Thoracic aorta (tissue), 2 donors: ENCODE results near the gene SOX8. TPM values are rescaled to one million over a fixed set of nuclear protein-coding genes. Genes with fewer than 3 reads are reported as not detected.

ENCODE experiments used
- ATAC-seq: fragments of 150-250 bp; one replicate; pipeline ENCODE4 v1.8.0; 2017; ENCODE audit warnings: low read depth; ENCODE audit not compliant: insufficient number of reproducible peaks, low FRiP score
- DNase-seq: peaks from one replicate; pipeline ENCODE4 v3.0.0-alpha.2; 2020; ENCODE audit warnings: low spot score
- H3K27ac ChIP-seq, 2 donors: fragments of 200-600 bp; sonication (generic); 1 replicate in 1 of 2; 2 replicates in 1 of 2; pipeline ENCODE4 v1.5.1; 2016; ENCODE audit warnings: mild to moderate bottlenecking in 2 of 2, moderate library complexity in 2 of 2
- H3K27me3 ChIP-seq: fragments of 200-600 bp; sonication (generic); replicated peaks from 2 replicates; pipeline ENCODE4 v1.6.0; 2016; ENCODE audit warnings: mild to moderate bottlenecking; ENCODE audit not compliant: insufficient read depth
- H3K36me3 ChIP-seq: fragments of 200-600 bp; sonication (generic); one replicate; pipeline ENCODE4 v1.5.1; 2016
- H3K4me1 ChIP-seq, 2 donors: fragments of 200-600 bp; sonication (generic); 1 replicate in 1 of 2; 2 replicates in 1 of 2; pipeline versions ENCODE4 v1.5.1 to v1.6.0; 2016; ENCODE audit warnings: low read depth in 2 of 2, mild to moderate bottlenecking in 1 of 2; ENCODE audit not compliant: control insufficient read depth in 1 of 2
- H3K4me3 ChIP-seq: fragments of 200-600 bp; sonication (generic); 2 replicates; pipeline ENCODE4 v1.5.1; 2016; ENCODE audit warnings: mild to moderate bottlenecking
- H3K9me3 ChIP-seq: fragments of 200-600 bp; sonication (generic); 2 replicates; pipeline ENCODE4 v1.5.1; 2016
- total RNA-seq, 2 donors: library from RNA; depleted of rRNA; stranded (reverse); fragments of >200 nt; gene quantifications; one replicate each; pipeline versions ENCODE4 v1.1.0 to v1.2.3, GENCODE V29; 2016
- TF ChIP-seq, protein P1 (sequence below): fragments of 200-600 bp; sonication (generic); IDR thresholded peaks from one replicate; pipeline ENCODE4 v1.5.1; 2019; ENCODE audit warnings: antibody characterized with exemption

Gene SOX8
- total RNA-seq, 2 donors from 2014 or later, result 5.7 to 10.1 TPM

DNA sequence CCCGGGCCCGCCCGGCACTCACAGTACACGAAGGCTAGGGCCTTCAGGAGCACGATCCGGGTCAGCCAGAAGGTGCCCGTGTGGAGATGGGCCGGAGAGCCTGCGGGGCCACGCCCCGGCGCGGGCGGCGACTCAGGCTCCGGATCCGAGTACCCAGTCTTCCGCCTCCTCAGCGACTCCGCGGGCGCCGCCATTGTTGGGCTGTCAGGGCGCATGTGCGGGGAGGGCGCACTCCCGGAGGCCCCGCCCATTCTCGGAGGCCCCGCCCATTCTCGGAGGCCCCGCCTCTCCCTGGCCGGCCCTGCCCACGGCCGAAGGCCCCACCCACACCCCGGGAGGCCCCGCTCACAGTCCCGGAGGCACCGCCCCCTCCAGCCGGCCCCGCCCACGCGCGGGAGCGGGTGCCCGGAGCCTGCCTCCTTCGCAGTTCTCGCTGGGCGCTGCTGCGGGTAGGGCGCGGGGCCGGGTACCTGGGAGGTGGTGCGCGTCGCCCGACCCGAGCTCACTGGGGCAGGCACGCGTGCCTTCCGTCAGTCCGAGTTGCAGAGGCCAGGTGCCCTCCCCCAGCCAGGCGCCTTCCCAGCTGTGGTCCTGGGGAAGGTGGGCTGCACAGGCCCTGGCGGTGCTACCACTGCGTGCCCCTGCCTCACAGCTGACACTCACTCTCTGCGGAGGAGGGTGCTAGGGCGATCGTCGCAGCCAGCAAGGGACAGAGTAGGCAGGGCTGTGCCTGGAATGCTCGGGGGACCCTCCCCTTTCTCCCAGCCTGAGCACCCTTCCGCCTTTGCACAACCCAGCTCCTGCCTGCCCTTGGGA, 10.6 kb upstream of the SOX8 start, which contains the start of gene LMF1:
Gene LMF1, minus strand, starts transcription at position 219 of the 816 bp plus-strand sequence. Its CDS starts 4 bp downstream, at position 215.
- DNase-seq (peak; percentile 72), ATAC-seq (peak; percentile 94)
- peak within 1 kb of the TSS; percentile 86 for H3K4me3 ChIP-seq
- H3K4me1 ChIP-seq, result peaks cover 11 to 20% of the 10 kb centered on the region in 2 donors
- H3K27me3 ChIP-seq, result no peaks in the 10 kb centered on the region
- H3K27ac ChIP-seq, result peak within 1 kb of the TSS; percentile 56 to 70
- peaks cover 3% of the 10 kb centered on the region for H3K36me3 ChIP-seq
- no peaks in the 10 kb centered on the region for H3K9me3 ChIP-seq
- TF ChIP-seq, protein P1, sequence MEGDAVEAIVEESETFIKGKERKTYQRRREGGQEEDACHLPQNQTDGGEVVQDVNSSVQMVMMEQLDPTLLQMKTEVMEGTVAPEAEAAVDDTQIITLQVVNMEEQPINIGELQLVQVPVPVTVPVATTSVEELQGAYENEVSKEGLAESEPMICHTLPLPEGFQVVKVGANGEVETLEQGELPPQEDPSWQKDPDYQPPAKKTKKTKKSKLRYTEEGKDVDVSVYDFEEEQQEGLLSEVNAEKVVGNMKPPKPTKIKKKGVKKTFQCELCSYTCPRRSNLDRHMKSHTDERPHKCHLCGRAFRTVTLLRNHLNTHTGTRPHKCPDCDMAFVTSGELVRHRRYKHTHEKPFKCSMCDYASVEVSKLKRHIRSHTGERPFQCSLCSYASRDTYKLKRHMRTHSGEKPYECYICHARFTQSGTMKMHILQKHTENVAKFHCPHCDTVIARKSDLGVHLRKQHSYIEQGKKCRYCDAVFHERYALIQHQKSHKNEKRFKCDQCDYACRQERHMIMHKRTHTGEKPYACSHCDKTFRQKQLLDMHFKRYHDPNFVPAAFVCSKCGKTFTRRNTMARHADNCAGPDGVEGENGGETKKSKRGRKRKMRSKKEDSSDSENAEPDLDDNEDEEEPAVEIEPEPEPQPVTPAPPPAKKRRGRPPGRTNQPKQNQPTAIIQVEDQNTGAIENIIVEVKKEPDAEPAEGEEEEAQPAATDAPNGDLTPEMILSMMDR, result no peak

DNA sequence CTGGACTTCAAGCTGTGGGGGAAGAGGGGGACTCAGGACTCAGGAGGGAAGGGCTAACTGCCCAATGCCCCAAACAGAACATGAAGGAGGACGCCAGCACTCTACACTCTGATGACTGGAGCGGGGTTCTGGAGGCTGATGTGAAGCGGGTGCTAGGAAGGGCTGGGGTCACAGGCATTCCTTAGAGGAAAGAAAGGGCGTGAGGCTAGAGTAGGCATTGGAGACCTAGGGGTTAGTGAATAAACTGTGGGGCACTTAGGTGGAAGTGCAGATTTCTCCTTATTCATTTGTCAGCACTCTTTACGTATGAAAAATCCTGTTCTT, 10.0 kb upstream of the SOX8 start:
- peaks cover 14 to 25% of the 10 kb centered on the region in 2 donors for H3K4me1 ChIP-seq
- no peaks in the 10 kb centered on the region for H3K27me3 ChIP-seq
- DNase-seq (no peak), ATAC-seq (no peak)
- H3K4me3 ChIP-seq, result peak overlapping the region; percentile 86
- TF ChIP-seq, protein P1, result no peak
- no peaks in the 10 kb centered on the region for H3K9me3 ChIP-seq
- peak overlapping the region in 1 of 2 donors; percentile 62 for H3K27ac ChIP-seq
- peaks cover 3% of the 10 kb centered on the region for H3K36me3 ChIP-seq

DNA sequence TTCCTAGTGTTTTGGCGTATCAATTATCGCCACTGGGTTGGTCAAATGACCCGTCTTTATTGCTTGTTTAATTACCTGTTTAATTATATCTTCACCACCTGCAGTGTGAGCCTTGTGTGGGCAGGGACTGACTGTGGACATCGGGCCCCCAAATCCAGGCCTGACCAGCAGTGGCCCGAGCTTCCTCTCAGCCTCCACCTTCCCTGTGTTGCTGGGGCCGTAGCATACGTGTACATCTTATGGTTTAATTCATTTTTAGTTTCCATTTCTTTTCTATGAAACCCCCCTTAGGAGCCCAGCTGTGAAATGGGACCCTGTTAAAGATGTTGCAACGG, 9.6 kb upstream of the SOX8 start:
- TF ChIP-seq, protein P1, result no peak
- Histone ChIP-seq H3K27ac (no peak overlapping the region), H3K9me3 (no peaks in the 10 kb centered on the region), H3K4me1 (peaks cover 17 to 30% of the 10 kb centered on the region in 2 donors), H3K36me3 (peaks cover 1% of the 10 kb centered on the region), H3K4me3 (no peak overlapping the region), H3K27me3 (no peaks in the 10 kb centered on the region)
- ATAC-seq (no peak), DNase-seq (no peak)

DNA sequence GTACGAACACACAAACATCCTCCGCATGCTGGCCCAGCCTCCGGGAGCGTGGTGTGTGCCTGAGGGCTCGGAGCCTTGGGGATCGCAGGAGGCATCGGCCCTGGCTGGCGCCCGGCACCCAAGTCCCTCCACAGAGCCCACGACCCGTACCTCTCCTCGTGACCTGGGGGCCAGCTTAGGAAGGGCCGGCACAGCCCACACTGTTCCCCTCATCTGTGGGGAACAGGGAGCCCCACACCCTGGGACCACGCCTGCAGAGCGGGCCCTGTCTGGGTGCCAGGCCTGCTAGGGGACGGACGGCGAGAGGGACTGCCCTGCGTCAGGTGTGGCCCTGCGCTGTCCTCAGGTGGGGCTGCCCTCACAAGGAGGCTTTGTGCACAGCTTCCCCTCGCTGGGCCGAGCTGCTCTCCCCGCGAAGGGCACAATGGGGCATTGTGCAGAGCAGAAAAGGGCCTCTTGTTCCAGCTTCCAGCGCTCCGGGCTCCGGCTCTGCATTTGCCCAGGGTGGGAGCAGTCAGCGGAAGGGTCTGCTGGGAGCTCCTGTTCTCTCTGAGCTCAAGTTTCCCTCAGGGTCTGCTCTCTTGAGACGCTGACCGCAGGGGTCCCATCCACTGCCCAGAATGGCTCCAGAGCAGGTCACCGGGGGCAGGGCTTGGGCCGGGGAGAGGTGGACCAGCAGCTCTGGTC, 9.1 kb upstream of the SOX8 start:
- Histone ChIP-seq H3K27me3 (no peaks in the 10 kb centered on the region), H3K4me1 (peaks cover 21 to 35% of the 10 kb centered on the region in 2 donors), H3K27ac (no peak overlapping the region), H3K36me3 (no peaks in the 10 kb centered on the region), H3K4me3 (no peak overlapping the region), H3K9me3 (no peaks in the 10 kb centered on the region)
- no peak for DNase-seq
- TF ChIP-seq, protein P1, result no peak
- ATAC-seq, result no peak

DNA sequence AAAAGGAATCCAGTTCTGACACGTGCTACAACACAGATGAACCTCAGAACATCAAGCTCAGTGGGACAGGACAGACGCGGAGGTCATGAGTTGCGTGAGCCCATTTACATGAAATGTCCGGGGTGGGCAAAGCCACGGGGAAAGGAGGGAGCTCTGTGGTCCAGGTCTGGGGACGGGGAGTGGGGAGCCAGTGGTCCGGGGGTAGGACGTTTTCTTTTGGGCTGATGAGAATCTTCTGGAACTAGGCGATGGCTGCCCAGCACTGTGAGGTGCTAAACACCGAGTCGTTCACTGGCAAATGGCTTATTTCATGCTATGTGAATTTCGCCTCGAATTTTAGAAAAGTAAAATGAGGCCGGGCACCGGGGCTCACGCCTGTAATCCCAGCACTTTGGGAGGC, 8.2 kb upstream of the SOX8 start:
- H3K4me1 ChIP-seq, result peaks cover 24 to 44% of the 10 kb centered on the region in 2 donors

More for the DNA sequence above, 8.2 kb upstream of the SOX8 start:
- Histone ChIP-seq H3K27me3 (no peaks in the 10 kb centered on the region), H3K9me3 (no peaks in the 10 kb centered on the region), H3K4me3 (no peak overlapping the region), H3K27ac (no peak overlapping the region), H3K36me3 (no peaks in the 10 kb centered on the region)
- ATAC-seq (no peak), DNase-seq (no peak)
- TF ChIP-seq, protein P1, result no peak
